Motor neuron (in vitro differentiated cells): ENCODE results near the gene GLYATL2. TPM values are rescaled to one million over a fixed set of nuclear protein-coding genes. Genes with fewer than 3 reads are reported as not detected.

Experiments
- ATAC-seq, 8 experiments: fragments of 200-7000 bp; cut with Tn5 transposase; replicated peaks in 6 of 8; 2 replicates each; pipeline ENCODE4 v1.8.0; 2021; ENCODE audit warnings: mild to moderate bottlenecking in 8 of 8, moderate library complexity in 8 of 8
- H3K27ac ChIP-seq, 2 donors: fragments of 250-450 bp; sonication (Bioruptor Pico); 2 replicates each; pipeline ENCODE4 v1.9.0; 2021; ENCODE audit warnings: antibody characterized with exemption in 2 of 2, mild to moderate bottlenecking in 2 of 2, moderate library complexity in 1 of 2
- H3K4me1 ChIP-seq, 2 donors: fragments of 250-450 bp; sonication (Bioruptor Pico); replicated peaks in 1 of 2; 2 replicates each; pipeline ENCODE4 v1.6.1; 2021; ENCODE audit warnings: antibody characterized with exemption in 2 of 2, mild to moderate bottlenecking in 2 of 2, moderate library complexity in 1 of 2
- H3K4me3 ChIP-seq, 5 donors: fragments of 250-450 bp; sonication (Bioruptor Pico); 2 replicates each; pipeline ENCODE4 v1.9.0; 2021; ENCODE audit warnings: antibody characterized with exemption in 5 of 5, mild to moderate bottlenecking in 5 of 5, moderate library complexity in 4 of 5
- WGBS, 10 experiments: fragments of 450-650 bp; shearing (Covaris generic); methylation state at CpG; one replicate each; pipeline ENCODE4 v1.0.0; 2022; 5-methylcytosine and 5-hydroxymethylcytosine counted together
- in situ Hi-C, 9 experiments: fragments of 400-800 bp; cut with MboI; loops; one replicate each; pipeline ENCODE4 v1.15.0; 2021; ENCODE audit warnings: low sequenced_read_pairs in 9 of 9, low pct_unique_long_range_greater_than_20kb in 2 of 9; ENCODE audit not compliant: unreplicated experiment in 9 of 9
- total RNA-seq, 8 experiments: library from RNA; unstranded; fragments of 300-600 nt; gene quantifications; 2 replicates each; pipeline versions ENCODE4 v1.2.3 to v1.2.4, GENCODE V29; 2022

The GLYATL2 gene
- total RNA-seq, 8 experiments from 2014 or later: 1.0 to 19.4 (median 2.0) TPM; not detected in 1

DNA sequence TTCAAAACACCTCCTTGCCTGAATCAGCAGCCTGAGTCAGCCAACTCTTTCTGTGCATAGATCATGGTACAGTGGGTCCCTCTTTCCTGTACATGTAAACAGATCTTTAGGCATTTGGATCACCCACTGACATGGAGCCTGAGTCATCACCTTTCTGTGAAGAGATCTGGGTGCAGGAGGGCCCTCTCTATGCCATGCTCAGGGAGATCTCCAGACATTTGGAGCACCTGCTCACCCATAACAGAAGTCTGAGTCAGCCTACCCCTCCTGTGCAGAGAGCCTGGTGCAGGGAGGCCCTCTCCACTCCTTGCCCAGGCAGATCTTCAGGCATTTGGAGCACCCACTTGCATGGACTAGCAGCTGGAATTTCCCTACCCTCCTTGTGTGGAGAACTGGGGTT lies 56.6 kb downstream of the GLYATL2 start:
- peak in 4 of 8 experiments; percentile 7 to 45 (median 24) for ATAC-seq
- Histone ChIP-seq H3K4me1 (no peaks in the 10 kb centered on the region), H3K4me3 (no peak overlapping the region), H3K27ac (no peak overlapping the region)
- in situ Hi-C loops: loop anchor here in 3 of 9 experiments (10.0 to 25.0 kb wide), 4 partner anchors 101 to 226 kb away; no protein-coding TSS in a partner anchor

DNA sequence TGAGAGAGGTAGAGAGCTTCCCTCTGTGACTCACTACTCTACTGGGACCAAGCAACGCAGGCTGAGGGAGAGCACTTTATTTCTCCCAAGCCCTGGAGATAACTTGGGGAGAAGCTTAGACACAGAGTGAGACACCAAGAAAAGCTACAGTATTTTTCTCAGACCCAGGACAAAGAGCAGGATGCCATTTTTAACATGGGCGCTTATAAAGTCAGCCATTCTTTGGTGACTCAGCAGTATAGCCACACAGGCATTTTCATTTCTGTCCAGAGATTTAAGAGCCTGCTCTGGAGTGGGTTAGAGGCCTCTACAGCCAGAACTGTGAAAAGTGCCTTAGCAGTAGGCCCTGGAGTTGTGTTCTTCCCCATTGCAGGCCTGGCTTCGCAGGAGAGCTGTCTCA lies 57.8 kb downstream of the GLYATL2 start:
- Histone ChIP-seq H3K4me3 (no peak overlapping the region), H3K27ac (no peak overlapping the region), H3K4me1 (no peaks in the 10 kb centered on the region)
- in situ Hi-C loops: loop anchor here in 3 of 9 experiments (10.0 to 25.0 kb wide), 4 partner anchors 99 to 224 kb away; no protein-coding TSS in a partner anchor
- no peak for ATAC-seq
- 0 to 100% (median 91%) methylated on average over 1 to 3 of the region's 3 CpGs; no CpG with 5 or more reads in 4 of the 10 experiments for WGBS, 10 experiments

DNA sequence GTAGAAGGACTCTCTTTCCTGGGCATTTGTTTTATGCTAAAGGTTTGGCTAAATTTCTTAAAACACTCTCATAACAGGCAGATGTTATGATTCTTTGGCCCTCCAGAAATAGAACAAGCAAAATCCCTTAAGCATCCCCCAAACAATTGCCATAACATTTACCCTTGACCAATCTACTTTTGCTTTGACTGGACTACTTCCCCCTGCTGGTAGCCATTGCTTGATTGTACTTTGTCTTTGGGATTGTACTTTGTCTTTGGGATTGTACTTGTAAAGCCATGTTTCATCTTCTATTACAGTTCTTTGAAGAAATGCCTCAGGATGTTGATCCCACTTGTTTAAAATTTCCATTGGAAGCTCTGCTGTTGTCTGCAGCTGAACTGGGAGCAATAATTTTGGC lies 59.5 kb downstream of the GLYATL2 start:
- Histone ChIP-seq H3K27ac (no peak overlapping the region), H3K4me1 (no peaks in the 10 kb centered on the region), H3K4me3 (no peak overlapping the region)
- in situ Hi-C loops: loop anchor here in 3 of 9 experiments (10.0 to 25.0 kb wide), 4 partner anchors 98 to 223 kb away; no protein-coding TSS in a partner anchor
- no peak for ATAC-seq

Other genes with a start within 250 kb of the GLYATL2 start
- 1 to 10 TPM in 6 of 8 experiments, under 1 TPM in 2; 0.60 to 4.8 (median 1.3) TPM for gene CNTF, start 222.0 kb downstream of the GLYATL2 start, total RNA-seq
- under 1 TPM in 5 of 8 experiments, not detected in 3; 0.09 to 0.86 (median 0.36) TPM for gene GLYAT, start 112.8 kb downstream of the GLYATL2 start, total RNA-seq
- 1 to 10 TPM in 5 of 8 experiments, under 1 TPM in 2, not detected in 1; 0.71 to 4.5 (median 1.7) TPM for gene GLYATL1, start 94.8 kb upstream of the GLYATL2 start, total RNA-seq
- gene GLYATL1B, start 241.6 kb upstream of the GLYATL2 start, total RNA-seq: not detected